ENCODE results near the gene SESN1.

SESN1 gene

GRCh38 chr6:108955329-108955949 lies 139.2 kb downstream of the SESN1 start:
- no peak for DNase-seq

- no peak for DNase-seq
Observed at GRCh38 chr6:108953681-108954080, 141.0 kb downstream of the SESN1 start.

GRCh38 chr6:108952776-108953486 lies 141.7 kb downstream of the SESN1 start:
- DNase-seq, result no peak

- no peak for DNase-seq
Observed at GRCh38 chr6:108951351-108951953, 143.2 kb downstream of the SESN1 start.

GRCh38 chr6:108948181-108948661 lies 146.4 kb downstream of the SESN1 start:
- DNase-seq, result no peak

- no peak for DNase-seq
Observed at GRCh38 chr6:108947114-108947854, 147.4 kb downstream of the SESN1 start.

GRCh38 chr6:108946695-108947094 lies 148.0 kb downstream of the SESN1 start:
- DNase-seq, result no peak

- DNase-seq, result no peak
Observed at GRCh38 chr6:108945681-108946159, 148.9 kb downstream of the SESN1 start.

- DNase-seq, result no peak
Observed at GRCh38 chr6:108944707-108945680, 149.7 kb downstream of the SESN1 start.

- no peak for DNase-seq
Observed at GRCh38 chr6:108944071-108944470, 150.6 kb downstream of the SESN1 start.

- DNase-seq, result peak; percentile 15
Observed at GRCh38 chr6:108942556-108943492, 151.8 kb downstream of the SESN1 start.

GRCh38 chr6:108941859-108942258 lies 152.8 kb downstream of the SESN1 start:
- no peak for DNase-seq

GRCh38 chr6:108941281-108941680 lies 153.4 kb downstream of the SESN1 start:
- no peak for DNase-seq

- DNase-seq, result no peak
Observed at GRCh38 chr6:108940741-108941140, 153.9 kb downstream of the SESN1 start.

- no peak for DNase-seq
Observed at GRCh38 chr6:108937170-108937569, 157.5 kb downstream of the SESN1 start.
